ENCODE results near the gene TSHZ2. TPM values are rescaled to one million over a fixed set of nuclear protein-coding genes. Genes with fewer than 3 reads are reported as not detected.

The TSHZ2 gene
- total and polyA plus RNA-seq, 2 of the 4 experiments (the other 2 are of a cell fraction) = under 0.01 to 0.02 TPM

GRCh38 chr20:53274365-53274764 is 302.2 kb downstream of the TSHZ2 start:
- POLR2A ChIA-PET (ENCODE audit: unreplicated experiment) = no interaction called here
- ATAC-seq (ENCODE audit: low read depth) = no peak
- Histone ChIP-seq H2BK15ac (ENCODE audit: low read depth, low read length) (no peak overlapping the region), H3K27ac (ENCODE audit: insufficient read depth, low read length) (no peak overlapping the region), H2AK9ac (replicated peaks; ENCODE audit: low read depth, low read length, poor library complexity) (no peak overlapping the region), H2AFZ (replicated peaks; ENCODE audit: low read length, poor library complexity) (no peak overlapping the region), H4K91ac (ENCODE audit: insufficient read depth, low read depth, low read length) (no peak overlapping the region), H2BK5ac (ENCODE audit: low read depth, low read length, poor library complexity, severe bottlenecking) (no peak overlapping the region), H3K14ac (replicated peaks; ENCODE audit: low read depth, low read length) (no peak overlapping the region), H3K79me1 (ENCODE audit: low read depth in 1 of 2, low read length in 2 of 2) (no peaks in the 10 kb centered on the region), H3K9me1 (ENCODE audit: insufficient read depth, low read length) (no peaks in the 10 kb centered on the region), H3K36me3 (ENCODE audit: control insufficient read depth, insufficient read depth, low read length) (no peaks in the 10 kb centered on the region), H3K23ac (ENCODE audit: low read depth, low read length) (no peak overlapping the region), H3K56ac (ENCODE audit: extremely low read depth, insufficient read depth, low read length) (no peak overlapping the region), H4K5ac (ENCODE audit: low read depth, low read length) (no peak overlapping the region), H2AK5ac (ENCODE audit: low read depth, low read length) (no peak overlapping the region), H3K18ac (ENCODE audit: low read depth, low read length) (no peak overlapping the region), H3K27me3 (ENCODE audit: control insufficient read depth, insufficient read depth, low read length) (no peaks in the 10 kb centered on the region; the same call in 1 of the 2 replicates), H3K4me1 (ENCODE audit: control insufficient read depth, insufficient read depth, low read length) (no peaks in the 10 kb centered on the region), H4K8ac (ENCODE audit: low read depth in 2 of 2, low read length in 2 of 2) (no peak overlapping the region), H3K4ac (ENCODE audit: low read depth, low read length) (no peak overlapping the region), H3K9ac (ENCODE audit: low read depth, low read length) (no peak overlapping the region), H3K9me3 (ENCODE audit: control insufficient read depth, insufficient read depth, low read length) (no peaks in the 10 kb centered on the region), H4K20me1 (ENCODE audit: insufficient read depth, low read length) (no peaks in the 10 kb centered on the region), H3K4me2 (ENCODE audit: low read depth, low read length) (no peak overlapping the region), H2BK20ac (ENCODE audit: low read depth, low read length) (no peak overlapping the region), H2BK120ac (ENCODE audit: low read depth, low read length) (no peak overlapping the region), H3K4me3 (ENCODE audit: insufficient read depth, low read depth, low read length) (no peak overlapping the region)
- no peak for DNase-seq
- no TSS peak for BruUV-seq (replicated peaks)
- CTCF ChIA-PET = no interaction called here
- WGBS, 2 experiments (ENCODE audit: extremely low coverage in 2 of 2, insufficient read length in 1 of 2) = 67% methylated on average over 2 of the region's 5 CpGs; no CpG with 5 or more reads in 1 of the 2 experiments
- in situ Hi-C loops (cut with MboI; ENCODE audit: low sequenced_read_pairs) = no loop called here
- intact Hi-C loops (cut with micrococcal nuclease) = no loop called here
- dilution Hi-C loops (cut with HindIII; ENCODE audit: low sequenced_read_pairs, unreplicated experiment) = no loop called here
- TF ChIP-seq MXI1 (IDR thresholded peaks at IDR 0.05; ENCODE audit: borderline replicate concordance, low read depth, low read length) (no peak), MAZ (IDR thresholded peaks at IDR 0.05; ENCODE audit: borderline replicate concordance, low read depth, low read length) (no peak), RFX5 (IDR thresholded peaks at IDR 0.05; ENCODE audit: low read depth, low read length) (no peak), NFE2L2 (IDR thresholded peaks at IDR 0.05; ENCODE audit: low read depth, low read length) (no peak), ELK1 (IDR thresholded peaks at IDR 0.05; ENCODE audit: borderline replicate concordance, low read depth, low read length) (no peak), CEBPB (IDR thresholded peaks at IDR 0.05; ENCODE audit: low read depth, low read length) (peak; percentile 32; the same call in 1 of the 2 replicates), SMC3 (IDR thresholded peaks at IDR 0.05; ENCODE audit: low read depth, low read length) (no peak)

Data from IMR-90 (cell line).